GM23248 (cell line): ENCODE measurements around the gene CALML6.

Source experiments
- EZH2 ChIP-seq: fragments of 200-600 bp; sonication (generic); IDR thresholded peaks from 2 replicates; pipeline ENCODE4 v1.6.1; 2018; ENCODE audit warnings: antibody characterized with exemption, mild to moderate bottlenecking; ENCODE audit not compliant: insufficient read depth, poor library complexity, severe bottlenecking
- EZH2phosphoT487 ChIP-seq: fragments of 200-600 bp; sonication (generic); IDR thresholded peaks from 2 replicates; pipeline ENCODE4 v1.6.1; 2018; ENCODE audit warnings: antibody characterized with exemption, moderate library complexity, mild to moderate bottlenecking, low read depth; ENCODE audit not compliant: insufficient read depth

- TF ChIP-seq EZH2 (no peak), EZH2phosphoT487 (no peak)
Measured at GRCh38 chr1:1958071-1958541, 43.0 kb downstream of the CALML6 start.
